IPS-20b (cell line): ENCODE results near the gene FAM120C.

Source experiments
- H3K27ac ChIP-seq: one replicate; pipeline ENCODE4 v1.5.1; 2013; ENCODE audit warnings: low read length
- H3K27me3 ChIP-seq: 2 replicates; pipeline ENCODE4 v1.6.1; 2013; ENCODE audit warnings: mild to moderate bottlenecking, low read length, inconsistent platforms; ENCODE audit not compliant: insufficient read depth
- H3K36me3 ChIP-seq: 2 replicates; pipeline ENCODE4 v1.6.1; 2013; ENCODE audit warnings: low read depth, mild to moderate bottlenecking, inconsistent platforms, low read length, moderate library complexity; ENCODE audit not compliant: insufficient read depth
- H3K4me1 ChIP-seq: 2 replicates; pipeline ENCODE4 v1.6.1; 2013; ENCODE audit warnings: mild to moderate bottlenecking, control low read depth, inconsistent platforms, low read length, moderate library complexity; ENCODE audit not compliant: insufficient read depth
- H3K4me3 ChIP-seq: 2 replicates; pipeline ENCODE4 v1.5.1; 2013; ENCODE audit warnings: mild to moderate bottlenecking, low read length, inconsistent platforms
- H3K9ac ChIP-seq: 2 replicates; pipeline ENCODE4 v1.6.1; 2013; ENCODE audit warnings: low read depth, mild to moderate bottlenecking, inconsistent platforms, low read length, moderate library complexity
- H3K9me3 ChIP-seq: 2 replicates; pipeline ENCODE4 v1.6.1; 2013; ENCODE audit warnings: mild to moderate bottlenecking, low read depth, low read length, inconsistent platforms; ENCODE audit not compliant: insufficient read depth

The FAM120C gene

GRCh38 chrX:54181202-54181953 lies 1.7 kb downstream of the FAM120C start:
- no peak overlapping the region for H3K27ac ChIP-seq
- peak overlapping the region; percentile 83; the same call in 1 of the 2 replicates for H3K9ac ChIP-seq
- no peaks in the 10 kb centered on the region; the same call in 1 of the 2 replicates for H3K4me1 ChIP-seq
- H3K4me3 ChIP-seq, result peak overlapping the region; percentile 84
- peaks cover 4% of the 10 kb centered on the region; the same call in 1 of the 2 replicates for H3K36me3 ChIP-seq
- H3K27me3 ChIP-seq, result no peaks in the 10 kb centered on the region
- no peaks in the 10 kb centered on the region for H3K9me3 ChIP-seq

DNA sequence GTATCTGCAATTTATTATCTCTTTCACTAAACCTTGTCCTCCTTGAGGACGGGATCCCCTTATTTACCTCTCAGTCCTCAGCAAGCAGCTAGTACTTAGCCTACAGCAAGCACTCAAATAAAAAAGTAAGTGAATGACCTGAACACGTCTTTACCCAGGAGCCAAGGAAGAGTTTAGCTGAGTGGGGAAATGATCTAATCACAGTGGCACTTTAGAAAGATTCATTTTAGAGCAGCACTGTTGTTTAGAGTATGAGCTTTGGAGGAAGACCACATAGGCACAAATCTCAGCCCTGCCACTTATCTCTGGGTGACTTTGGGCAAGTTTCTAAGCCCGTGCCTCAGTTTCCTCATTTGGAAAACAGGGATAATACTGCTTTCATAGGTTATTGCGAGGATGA lies 2.7 kb downstream of the FAM120C start:
- Histone ChIP-seq H3K27ac (no peak overlapping the region), H3K27me3 (no peaks in the 10 kb centered on the region), H3K4me3 (peak overlapping the region; percentile 84; the same call in 1 of the 2 replicates), H3K9ac (no peak overlapping the region), H3K36me3 (peaks cover 4% of the 10 kb centered on the region; the same call in 1 of the 2 replicates), H3K9me3 (no peaks in the 10 kb centered on the region), H3K4me1 (no peaks in the 10 kb centered on the region; the same call in 1 of the 2 replicates)

DNA sequence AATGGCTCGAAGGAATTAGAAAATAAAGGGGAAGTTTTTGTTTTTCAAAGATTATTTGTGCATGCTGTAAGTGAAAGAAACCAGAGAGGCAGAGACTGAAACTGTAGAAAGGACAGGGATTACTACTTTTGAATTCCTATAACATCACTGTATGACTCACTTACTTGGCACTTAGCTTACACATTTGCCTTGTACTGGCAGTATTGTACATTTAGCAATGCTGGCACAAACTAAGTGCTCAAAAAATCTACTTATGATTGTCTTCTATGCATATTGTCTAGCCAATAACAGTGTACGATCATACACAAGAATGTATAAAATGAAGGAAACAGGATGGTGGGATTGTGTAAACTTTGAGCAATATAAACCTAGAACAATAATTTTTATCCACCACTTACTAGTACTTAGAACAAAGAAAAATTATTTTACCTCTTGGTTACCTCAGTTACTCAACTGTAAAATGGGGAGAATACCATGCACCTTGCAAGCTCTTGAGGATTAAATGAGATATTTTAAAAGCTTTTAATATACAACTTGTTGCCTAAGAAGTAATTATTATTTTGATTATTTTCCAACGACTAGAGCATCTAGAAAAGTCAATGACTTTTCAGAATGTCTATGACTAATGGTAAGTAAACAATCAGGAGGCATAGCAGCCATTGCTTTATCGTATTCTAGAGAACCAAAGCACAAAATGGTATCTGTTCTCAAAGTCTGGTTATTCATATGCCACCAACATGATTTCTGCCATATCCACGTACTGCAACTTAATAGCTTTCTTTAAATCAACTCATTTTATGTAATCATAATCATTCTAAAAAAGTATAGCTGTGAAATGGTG lies 4.7 kb downstream of the FAM120C start:
- Histone ChIP-seq H3K4me3 (no peak overlapping the region), H3K9me3 (no peaks in the 10 kb centered on the region), H3K9ac (no peak overlapping the region), H3K27me3 (no peaks in the 10 kb centered on the region), H3K36me3 (peaks cover 9% of the 10 kb centered on the region; the same call in 1 of the 2 replicates), H3K4me1 (no peaks in the 10 kb centered on the region; the same call in 1 of the 2 replicates), H3K27ac (no peak overlapping the region)

GRCh38 chrX:54177306-54177705 lies 5.7 kb downstream of the FAM120C start:
- Histone ChIP-seq H3K4me3 (no peak overlapping the region), H3K27ac (no peak overlapping the region), H3K9me3 (no peaks in the 10 kb centered on the region), H3K9ac (no peak overlapping the region), H3K36me3 (peaks cover 14% of the 10 kb centered on the region; the same call in 1 of the 2 replicates), H3K27me3 (no peaks in the 10 kb centered on the region), H3K4me1 (no peaks in the 10 kb centered on the region; the same call in 1 of the 2 replicates)

DNA sequence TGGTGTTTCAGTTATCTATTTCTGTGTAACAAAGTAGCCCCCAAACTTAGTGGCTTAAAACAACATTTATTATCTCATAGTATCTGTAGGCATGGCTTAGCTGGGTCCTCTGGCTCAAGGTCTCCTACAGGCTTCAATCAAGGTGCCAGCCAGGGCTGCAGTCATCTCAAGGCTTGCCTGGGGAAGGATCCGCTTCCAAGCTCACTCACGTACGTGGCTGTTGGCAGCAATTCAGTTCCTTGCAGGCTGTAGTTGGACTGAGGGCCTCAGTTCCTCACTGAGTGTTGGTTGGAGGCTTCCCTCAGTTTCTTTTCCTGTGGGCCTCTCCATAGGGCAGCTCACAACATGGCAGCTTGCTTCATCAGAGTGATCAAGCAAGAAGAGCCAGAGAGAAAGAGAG lies 9.3 kb downstream of the FAM120C start:
- peaks cover 14% of the 10 kb centered on the region; the same call in 1 of the 2 replicates for H3K36me3 ChIP-seq
- H3K27me3 ChIP-seq, result no peaks in the 10 kb centered on the region
- no peak overlapping the region for H3K27ac ChIP-seq
- H3K9me3 ChIP-seq, result no peaks in the 10 kb centered on the region
- H3K9ac ChIP-seq, result no peak overlapping the region
- H3K4me3 ChIP-seq, result no peak overlapping the region
- no peaks in the 10 kb centered on the region for H3K4me1 ChIP-seq

DNA sequence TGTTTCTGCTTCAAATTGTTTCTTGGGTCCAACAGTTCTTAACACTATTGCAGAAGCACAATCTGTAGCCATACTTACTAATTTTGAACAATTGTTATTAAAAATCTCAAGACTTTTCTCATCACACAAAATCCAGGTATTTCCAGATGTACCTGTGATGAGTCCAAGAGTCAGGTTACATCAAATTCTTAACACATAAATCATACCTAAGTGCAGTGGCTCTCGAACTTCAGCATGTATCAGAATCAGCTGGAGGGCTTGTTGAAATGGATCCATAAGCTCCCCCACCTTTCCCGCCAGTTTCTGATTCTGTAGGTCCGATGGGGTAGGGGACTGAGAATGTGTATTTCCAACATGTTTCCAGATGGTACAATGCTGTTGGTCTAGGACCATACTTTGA lies 10.6 kb downstream of the FAM120C start:
- no peak overlapping the region for H3K27ac ChIP-seq
- peaks cover 10% of the 10 kb centered on the region; the same call in 1 of the 2 replicates for H3K36me3 ChIP-seq
- H3K9me3 ChIP-seq, result no peaks in the 10 kb centered on the region
- H3K4me3 ChIP-seq, result no peak overlapping the region
- no peaks in the 10 kb centered on the region for H3K27me3 ChIP-seq
- H3K9ac ChIP-seq, result no peak overlapping the region
- H3K4me1 ChIP-seq, result no peaks in the 10 kb centered on the region

GRCh38 chrX:54171527-54172250 lies 11.4 kb downstream of the FAM120C start:
- no peaks in the 10 kb centered on the region for H3K4me1 ChIP-seq
- H3K9me3 ChIP-seq, result no peaks in the 10 kb centered on the region
- no peak overlapping the region for H3K4me3 ChIP-seq
- no peak overlapping the region for H3K27ac ChIP-seq
- no peak overlapping the region for H3K9ac ChIP-seq
- H3K36me3 ChIP-seq, result peaks cover 10% of the 10 kb centered on the region; the same call in 1 of the 2 replicates
- no peaks in the 10 kb centered on the region for H3K27me3 ChIP-seq

DNA sequence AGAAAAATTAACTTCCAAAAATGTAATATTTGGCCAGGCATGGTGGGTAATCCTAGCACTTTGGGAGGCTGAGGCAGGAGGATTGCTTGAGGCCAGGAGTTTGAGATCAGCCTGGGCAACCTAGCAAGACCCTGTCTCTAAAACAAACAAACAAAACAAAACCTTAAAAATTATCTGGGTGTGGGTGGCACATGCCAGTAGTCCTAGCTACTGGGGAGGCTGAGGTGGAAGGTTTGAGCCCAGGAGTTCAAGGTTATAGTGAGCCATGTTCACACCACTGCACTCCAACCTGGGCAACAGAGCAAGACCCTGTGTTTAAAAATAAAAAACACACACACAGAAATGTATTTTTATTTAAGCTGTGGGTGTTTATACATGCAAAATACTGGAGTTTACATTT lies 12.0 kb downstream of the FAM120C start:
- no peaks in the 10 kb centered on the region; the same call in 1 of the 2 replicates for H3K4me1 ChIP-seq
- no peak overlapping the region for H3K4me3 ChIP-seq
- H3K27ac ChIP-seq, result no peak overlapping the region
- no peaks in the 10 kb centered on the region for H3K9me3 ChIP-seq
- H3K27me3 ChIP-seq, result no peaks in the 10 kb centered on the region
- H3K9ac ChIP-seq, result no peak overlapping the region
- H3K36me3 ChIP-seq, result peaks cover 10% of the 10 kb centered on the region; the same call in 1 of the 2 replicates

DNA sequence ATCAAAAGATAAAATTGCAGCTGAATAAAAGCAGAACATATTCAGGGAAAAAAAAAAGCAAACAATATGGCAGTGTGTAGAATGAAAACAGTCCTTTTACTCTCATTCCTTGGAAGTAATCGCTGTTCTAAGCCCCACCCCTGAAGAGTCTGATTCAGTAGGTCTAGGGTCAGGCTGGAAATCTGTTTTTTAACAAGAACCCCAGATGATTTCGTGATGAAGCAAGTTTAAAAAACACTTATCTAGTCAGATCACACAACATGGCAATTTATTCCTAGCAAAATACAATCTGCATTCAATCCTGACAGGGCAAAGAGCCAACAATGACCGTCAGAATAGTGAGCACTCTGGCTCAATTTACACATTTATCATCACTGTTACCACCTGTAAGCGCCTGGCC lies 16.1 kb downstream of the FAM120C start:
- no peak overlapping the region for H3K27ac ChIP-seq
- H3K4me3 ChIP-seq, result no peak overlapping the region
- H3K9me3 ChIP-seq, result no peaks in the 10 kb centered on the region
- no peak overlapping the region for H3K9ac ChIP-seq
- no peaks in the 10 kb centered on the region for H3K27me3 ChIP-seq
- H3K4me1 ChIP-seq, result no peaks in the 10 kb centered on the region; the same call in 1 of the 2 replicates
- no peaks in the 10 kb centered on the region for H3K36me3 ChIP-seq

DNA sequence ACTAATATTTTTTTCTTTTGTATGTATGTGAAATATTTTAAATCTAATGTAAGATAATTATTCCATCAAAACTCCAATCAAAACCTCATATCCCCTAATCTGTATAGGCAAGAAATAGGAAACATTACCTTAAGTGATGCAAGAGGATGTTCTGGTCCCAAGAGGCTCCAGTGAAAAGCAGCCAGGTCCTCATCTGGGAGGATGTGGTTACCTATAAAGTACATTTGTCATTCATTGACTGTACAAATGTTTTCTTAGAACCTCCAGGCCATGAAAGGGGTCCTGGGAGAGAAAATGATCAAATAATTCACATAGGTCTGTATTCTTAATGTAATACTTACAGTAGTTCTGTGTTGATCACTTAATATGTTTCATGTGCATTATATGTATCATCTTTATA lies 25.5 kb downstream of the FAM120C start:
- Histone ChIP-seq H3K9ac (no peak overlapping the region), H3K27ac (no peak overlapping the region), H3K27me3 (no peaks in the 10 kb centered on the region), H3K36me3 (no peaks in the 10 kb centered on the region), H3K4me1 (no peaks in the 10 kb centered on the region), H3K4me3 (no peak overlapping the region), H3K9me3 (no peaks in the 10 kb centered on the region)

DNA sequence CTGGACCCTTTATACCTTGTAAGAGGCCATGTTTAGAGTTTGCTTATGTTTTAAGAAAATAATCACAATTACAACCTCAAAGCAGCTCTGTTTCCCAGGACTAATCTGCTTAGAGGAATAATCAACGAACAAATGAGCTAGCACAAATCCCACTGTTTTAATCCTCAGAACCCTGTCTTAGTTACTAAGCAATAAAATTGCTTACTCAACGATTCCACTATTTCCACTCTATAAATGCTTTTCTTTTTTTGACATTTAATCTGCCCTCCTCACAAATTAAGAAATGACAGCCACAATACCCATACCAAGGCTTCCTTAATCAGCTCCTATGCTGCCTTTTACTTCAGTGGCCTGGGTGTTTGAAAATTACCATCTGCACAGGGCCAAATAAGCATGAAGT lies 48.8 kb downstream of the FAM120C start:
- Histone ChIP-seq H3K27me3 (no peaks in the 10 kb centered on the region), H3K36me3 (no peaks in the 10 kb centered on the region; the same call in none of the 2 replicates), H3K9me3 (no peaks in the 10 kb centered on the region)

More for the DNA sequence above, 48.8 kb downstream of the FAM120C start:
- Histone ChIP-seq H3K27ac (no peak overlapping the region), H3K4me1 (no peaks in the 10 kb centered on the region), H3K9ac (no peak overlapping the region), H3K4me3 (no peak overlapping the region)
